IMR-90 (cell line): ENCODE data around the gene PPP2R2D. TPM values are rescaled to one million over a fixed set of nuclear protein-coding genes. Genes with fewer than 3 reads are reported as not detected.
A peak's percentile ranks its signal among the peaks of the same experiment; 100 is the strongest.

Experiments used
- ATAC-seq: fragments of 200-7000 bp; cut with Tn5 transposase; 2 replicates; pipeline ENCODE4 v1.9.1; 2020; ENCODE audit warnings: low read depth, mild to moderate bottlenecking, moderate library complexity
- BruUV-seq: library from RNA; stranded (reverse); fragments of 400-500 nt; replicated peaks from 2 replicates; lab custom pipeline; 2021; lab: Mats Ljungman, UMichigan
- CTCF ChIA-PET: fragments of 300-600 bp; formaldehyde crosslinking; extraction: SDS; loops from one replicate; lab custom pipeline; 2021; ENCODE audit warnings: antibody characterized with exemption; lab: Yijun Ruan, JAX
- POLR2A ChIA-PET: fragments of 300-600 bp; sonication (Branson Sonifier 250); formaldehyde crosslinking; loops from one replicate; lab custom pipeline; 2022; ENCODE audit warnings: antibody characterized with exemption; ENCODE audit not compliant: unreplicated experiment; lab: Charles Lee
- DNase-seq: peaks from one replicate; pipeline ENCODE4 v3.0.0; 2013
- H2AFZ ChIP-seq: replicated peaks from 2 replicates; pipeline ENCODE3; 2013; ENCODE audit warnings: low read length, mild to moderate bottlenecking; ENCODE audit not compliant: poor library complexity
- H2AK5ac ChIP-seq: 2 replicates; pipeline ENCODE4 v1.6.1; 2013; ENCODE audit warnings: low read depth, low read length, inconsistent platforms
- H2AK9ac ChIP-seq: replicated peaks from 2 replicates; pipeline ENCODE3; 2013; ENCODE audit warnings: mild to moderate bottlenecking, low read depth, low read length, moderate library complexity; ENCODE audit not compliant: poor library complexity
- H2BK120ac ChIP-seq: 2 replicates; pipeline ENCODE4 v1.6.1; 2013; ENCODE audit warnings: low read depth, low read length, inconsistent platforms
- H2BK15ac ChIP-seq: 3 replicates; pipeline ENCODE4 v1.6.1; 2013; ENCODE audit warnings: low read depth, low read length, inconsistent platforms
- H2BK20ac ChIP-seq: 2 replicates; pipeline ENCODE4 v1.6.1; 2013; ENCODE audit warnings: low read depth, mild to moderate bottlenecking, inconsistent platforms, low read length, moderate library complexity
- H2BK5ac ChIP-seq: 2 replicates; pipeline ENCODE4 v1.6.1; 2013; ENCODE audit warnings: mild to moderate bottlenecking, low read depth, low read length, inconsistent platforms; ENCODE audit not compliant: poor library complexity, severe bottlenecking
- H3K14ac ChIP-seq: replicated peaks from 2 replicates; pipeline ENCODE4 v1.6.1; 2013; ENCODE audit warnings: low read depth, low read length, inconsistent platforms
- H3K18ac ChIP-seq: 2 replicates; pipeline ENCODE4 v1.6.1; 2013; ENCODE audit warnings: low read depth, low read length, control low read depth
- H3K23ac ChIP-seq: 2 replicates; pipeline ENCODE4 v1.6.1; 2013; ENCODE audit warnings: low read depth, low read length, inconsistent platforms
- H3K27ac ChIP-seq: 2 replicates; pipeline ENCODE4 v1.5.1; 2013; ENCODE audit warnings: mild to moderate bottlenecking, control low read depth, low read length; ENCODE audit not compliant: insufficient read depth
- H3K27me3 ChIP-seq: 2 replicates; pipeline ENCODE4 v1.6.1; 2013; ENCODE audit warnings: low read length; ENCODE audit not compliant: control insufficient read depth, insufficient read depth
- H3K36me3 ChIP-seq: 2 replicates; pipeline ENCODE4 v1.6.1; 2013; ENCODE audit warnings: low read length, mixed read lengths; ENCODE audit not compliant: control insufficient read depth, insufficient read depth
- H3K4ac ChIP-seq: 2 replicates; pipeline ENCODE4 v1.6.1; 2013; ENCODE audit warnings: low read depth, low read length, inconsistent platforms
- H3K4me1 ChIP-seq: 2 replicates; pipeline ENCODE4 v1.6.1; 2013; ENCODE audit warnings: low read length, mixed read lengths; ENCODE audit not compliant: control insufficient read depth, insufficient read depth
- H3K4me2 ChIP-seq: 2 replicates; pipeline ENCODE4 v1.6.1; 2013; ENCODE audit warnings: low read depth, mild to moderate bottlenecking, control low read depth, low read length, moderate library complexity
- H3K4me3 ChIP-seq: 2 replicates; pipeline ENCODE4 v1.5.1; 2013; ENCODE audit warnings: low read depth, mild to moderate bottlenecking, control low read depth, low read length, moderate library complexity; ENCODE audit not compliant: insufficient read depth
- H3K56ac ChIP-seq: 2 replicates; pipeline ENCODE4 v1.6.1; 2013; ENCODE audit warnings: low read length, inconsistent platforms; ENCODE audit not compliant: insufficient read depth; ENCODE audit errors: extremely low read depth
- H3K79me1 ChIP-seq, 2 experiments: 2 replicates each; pipeline ENCODE4 v1.6.1; 2013; ENCODE audit warnings: low read length in 2 of 2, inconsistent platforms in 1 of 2, low read depth in 1 of 2
- H3K9ac ChIP-seq: 2 replicates; pipeline ENCODE4 v1.6.1; 2013; ENCODE audit warnings: low read depth, low read length, control low read depth
- H3K9me1 ChIP-seq: 2 replicates; pipeline ENCODE4 v1.6.1; 2013; ENCODE audit warnings: low read length, inconsistent platforms; ENCODE audit not compliant: insufficient read depth
- H3K9me3 ChIP-seq: 2 replicates; pipeline ENCODE4 v1.6.1; 2013; ENCODE audit warnings: low read length; ENCODE audit not compliant: control insufficient read depth, insufficient read depth
- H4K20me1 ChIP-seq: 2 replicates; pipeline ENCODE4 v1.6.1; 2013; ENCODE audit warnings: low read length, inconsistent platforms; ENCODE audit not compliant: insufficient read depth
- H4K5ac ChIP-seq: 2 replicates; pipeline ENCODE4 v1.6.1; 2013; ENCODE audit warnings: mild to moderate bottlenecking, low read depth, low read length, control low read depth
- H4K8ac ChIP-seq, 2 experiments: 2 replicates each; pipeline ENCODE4 v1.6.1; 2013; ENCODE audit warnings: low read depth in 2 of 2, low read length in 2 of 2, control low read depth in 1 of 2, inconsistent platforms in 1 of 2
- H4K91ac ChIP-seq: 2 replicates; pipeline ENCODE4 v1.6.1; 2013; ENCODE audit warnings: low read depth, low read length, inconsistent platforms; ENCODE audit not compliant: insufficient read depth
- BHLHE40 ChIP-seq: fragments of 150-350 bp; IDR thresholded peaks from 2 replicates; pipeline ENCODE4 v1.6.1; 2016; ENCODE audit warnings: mild to moderate bottlenecking, low read depth, low read length
- CTCF ChIP-seq: conservative IDR thresholded peaks from 2 replicates; pipeline ENCODE4 v1.5.1; 2012; ENCODE audit warnings: mild to moderate bottlenecking, low read depth, low read length, improper control_type of control experiment
- ELK1 ChIP-seq: fragments of 150-350 bp; IDR thresholded peaks from 2 replicates; pipeline ENCODE4 v1.6.1; 2016; ENCODE audit warnings: low read depth, mild to moderate bottlenecking, low read length, moderate library complexity, borderline replicate concordance
- FOS ChIP-seq: fragments of 150-350 bp; IDR thresholded peaks from 2 replicates; pipeline ENCODE4 v1.6.1; 2016; ENCODE audit warnings: low read depth, low read length
- MAFK ChIP-seq: IDR thresholded peaks from 2 replicates; pipeline ENCODE4 v1.6.1; 2012; ENCODE audit warnings: low read depth, low read length, improper control_type of control experiment
- MAZ ChIP-seq: IDR thresholded peaks from 2 replicates; pipeline ENCODE4 v1.6.1; 2012; ENCODE audit warnings: low read depth, mild to moderate bottlenecking, low read length, improper control_type of control experiment, moderate library complexity, borderline replicate concordance
- NFE2L2 ChIP-seq: fragments of 150-350 bp; IDR thresholded peaks from 2 replicates; pipeline ENCODE4 v1.6.1; 2016; ENCODE audit warnings: low read depth, mild to moderate bottlenecking, low read length
- RAD21 ChIP-seq: IDR thresholded peaks from 2 replicates; pipeline ENCODE4 v1.6.1; 2012; ENCODE audit warnings: low read length, improper control_type of control experiment
- RCOR1 ChIP-seq: IDR thresholded peaks from 2 replicates; pipeline ENCODE4 v1.6.1; 2012; ENCODE audit warnings: mild to moderate bottlenecking, low read length, improper control_type of control experiment; ENCODE audit not compliant: insufficient replicate concordance
- WGBS, 2 experiments: methylation state at CpG; one replicate each; pipeline versions ENCODE4 v1.1.5 to v1.1.7; 2013; ENCODE audit warnings: missing lambda C conversion rate in 2 of 2; ENCODE audit not compliant: insufficient read length in 1 of 2; ENCODE audit errors: extremely low coverage in 2 of 2; 5-methylcytosine and 5-hydroxymethylcytosine counted together
- dilution Hi-C: fragments of 300-500 bp; cut with HindIII; formaldehyde crosslinking; loops from one replicate; pipeline ENCODE4 v1.14.3; 2018; ENCODE audit warnings: low sequenced_read_pairs; ENCODE audit not compliant: unreplicated experiment
- in situ Hi-C: fragments of 300-500 bp; cut with MboI; formaldehyde crosslinking; loops from 3 replicates; pipeline ENCODE4 v1.14.3; 2019; ENCODE audit warnings: low sequenced_read_pairs, inconsistent platforms, mixed read lengths
- intact Hi-C: fragments of 100-400 bp; cut with micrococcal nuclease; formaldehyde crosslinking; loops from 2 replicates; pipeline ENCODE4 v1.10.0; 2022
- polyA plus RNA-seq, 3 experiments: library from polyadenylated mRNA; depleted of rRNA; stranded (reverse); fragments of >200 nt; gene quantifications; 2 replicates each; pipeline ENCODE4 v1.2.3, GENCODE V29; 2012; ENCODE audit warnings: low replicate concordance in 1 of 3
- total RNA-seq: library from RNA; depleted of rRNA; stranded (reverse); fragments of >200 nt; gene quantifications from 2 replicates; pipeline ENCODE4 v1.2.3, GENCODE V29; 2012

PPP2R2D gene
- total and polyA plus RNA-seq, 2 of the 4 experiments (the other 2 are of a cell fraction): 22.8 to 23.8 TPM

GRCh38 chr10:131933016-131933695 is 32.3 kb downstream of the PPP2R2D start:
- Histone ChIP-seq H3K4me3 (no peak overlapping the region), H3K27ac (no peak overlapping the region), H2BK120ac (no peak overlapping the region), H4K8ac (no peak overlapping the region), H2BK20ac (no peak overlapping the region), H3K56ac (no peak overlapping the region), H3K9ac (no peak overlapping the region), H3K14ac (no peak overlapping the region), H3K27me3 (no peaks in the 10 kb centered on the region), H3K36me3 (peaks cover 12% of the 10 kb centered on the region; the same call in 1 of the 2 replicates), H2AK9ac (peak overlapping the region; percentile 25), H3K23ac (no peak overlapping the region), H4K20me1 (peaks cover 55% of the 10 kb centered on the region), H2BK15ac (no peak overlapping the region), H2BK5ac (no peak overlapping the region), H4K5ac (no peak overlapping the region), H3K4me1 (peaks cover 2% of the 10 kb centered on the region), H3K4me2 (no peak overlapping the region), H3K4ac (no peak overlapping the region), H4K91ac (no peak overlapping the region), H3K9me1 (peaks cover 22% of the 10 kb centered on the region), H2AK5ac (no peak overlapping the region), H3K9me3 (no peaks in the 10 kb centered on the region), H3K18ac (no peak overlapping the region), H2AFZ (no peak overlapping the region), H3K79me1 (peaks cover 39 to 83% of the 10 kb centered on the region in 2 experiments)
- dilution Hi-C loops (no loop called here), intact Hi-C loops (no loop called here), in situ Hi-C loops (no loop called here)
- no TSS peak for BruUV-seq
- ATAC-seq (no peak), DNase-seq (no peak)
- TF ChIP-seq FOS: no peak
- TF ChIP-seq MAZ: no peak
- no peak for TF ChIP-seq BHLHE40
- TF ChIP-seq MAFK: no peak
- TF ChIP-seq NFE2L2: no peak
- no peak for TF ChIP-seq RCOR1
- TF ChIP-seq ELK1: no peak
- TF ChIP-seq CTCF: no peak
- TF ChIP-seq RAD21: no peak
- no CpG with 5 or more reads among the region's 18 CpGs for WGBS, 2 experiments
- CTCF ChIA-PET: no interaction called here
- POLR2A ChIA-PET: no interaction called here
